ENCODE data around the gene NUP210. TPM values are rescaled to one million over a fixed set of nuclear protein-coding genes. Genes with fewer than 3 reads are reported as not detected.
A peak's percentile ranks its signal among the peaks of the same experiment; 100 is the strongest.

Gene NUP210
- total RNA-seq = under 0.01 TPM in 2 replicates

- Histone ChIP-seq H2AFZ (ENCODE audit: low read length) (no peak within 1 kb of the TSS), H3K4me1 (ENCODE audit: insufficient read depth, low read length) (no peaks in the 10 kb centered on the region), H3K79me2 (ENCODE audit: insufficient read depth, low read length) (no peaks in the 10 kb centered on the region), H3K9me3 (ENCODE audit: low read depth, low read length) (no peaks in the 10 kb centered on the region), H3K27me3 (ENCODE audit: insufficient read depth, low read length) (peaks cover 22% of the 10 kb centered on the region), H3K36me3 (ENCODE audit: insufficient read depth, low read length) (no peaks in the 10 kb centered on the region), H3K27ac (ENCODE audit: low read depth, low read length) (no peak within 1 kb of the TSS), H4K20me1 (ENCODE audit: insufficient read depth, low read length) (no peaks in the 10 kb centered on the region), H3K4me3 (ENCODE audit: insufficient read depth, low read length) (no peak within 1 kb of the TSS), H3K4me2 (ENCODE audit: insufficient read depth, low read length) (no peak within 1 kb of the TSS)
- TF ChIP-seq CTCF (IDR thresholded peaks at IDR 0.05; ENCODE audit: extremely low read depth, low read depth, low read length) = no peak
- DNase-seq (ENCODE audit: insufficient read length, low spot score, missing footprints) = peak; percentile 65
Observed at GRCh38 chr3:13420045-13420830, at the start of gene NUP210. Gene NUP210 (minus strand): TSS chr3:13420322. CDS start chr3:13420226, 96 bp downstream.

- Histone ChIP-seq H3K27ac (ENCODE audit: low read depth, low read length) (no peak overlapping the region), H3K4me2 (ENCODE audit: insufficient read depth, low read length) (no peak overlapping the region), H4K20me1 (ENCODE audit: insufficient read depth, low read length) (no peaks in the 10 kb centered on the region), H3K36me3 (ENCODE audit: insufficient read depth, low read length) (no peaks in the 10 kb centered on the region), H3K4me1 (ENCODE audit: insufficient read depth, low read length) (no peaks in the 10 kb centered on the region), H3K79me2 (ENCODE audit: insufficient read depth, low read length) (no peaks in the 10 kb centered on the region), H2AFZ (ENCODE audit: low read length) (no peak overlapping the region), H3K4me3 (ENCODE audit: insufficient read depth, low read length) (no peak overlapping the region), H3K27me3 (ENCODE audit: insufficient read depth, low read length) (peaks cover 12% of the 10 kb centered on the region), H3K9me3 (ENCODE audit: low read depth, low read length) (no peaks in the 10 kb centered on the region)
- no peak for DNase-seq (ENCODE audit: insufficient read length, low spot score, missing footprints)
- no peak for TF ChIP-seq CTCF (IDR thresholded peaks at IDR 0.05; ENCODE audit: extremely low read depth, low read depth, low read length)
Observed at GRCh38 chr3:13466781-13467180, 46.7 kb upstream of the NUP210 start.

GRCh38 chr3:13465236-13465873 is 45.2 kb upstream of the NUP210 start:
- TF ChIP-seq CTCF (IDR thresholded peaks at IDR 0.05; ENCODE audit: extremely low read depth, low read depth, low read length) = no peak
- DNase-seq (ENCODE audit: insufficient read length, low spot score, missing footprints) = no peak

More at GRCh38 chr3:13465236-13465873, 45.2 kb upstream of the NUP210 start:
- H3K4me3 ChIP-seq (ENCODE audit: insufficient read depth, low read length) = no peak overlapping the region
- no peaks in the 10 kb centered on the region for H4K20me1 ChIP-seq (ENCODE audit: insufficient read depth, low read length)
- no peak overlapping the region for H3K4me2 ChIP-seq (ENCODE audit: insufficient read depth, low read length)
- no peak overlapping the region for H2AFZ ChIP-seq (ENCODE audit: low read length)
- no peak overlapping the region for H3K27ac ChIP-seq (ENCODE audit: low read depth, low read length)
- no peaks in the 10 kb centered on the region for H3K4me1 ChIP-seq (ENCODE audit: insufficient read depth, low read length)
- H3K36me3 ChIP-seq (ENCODE audit: insufficient read depth, low read length) = no peaks in the 10 kb centered on the region
- H3K79me2 ChIP-seq (ENCODE audit: insufficient read depth, low read length) = no peaks in the 10 kb centered on the region
- H3K9me3 ChIP-seq (ENCODE audit: low read depth, low read length) = no peaks in the 10 kb centered on the region
- peaks cover 15% of the 10 kb centered on the region for H3K27me3 ChIP-seq (ENCODE audit: insufficient read depth, low read length)
